ENCODE results near the gene SLFN12.
"Not testable (repeated sequence)": the region's sequence is repeated elsewhere in the genome, so short reads cannot be mapped to it uniquely, and the experiment has no call there.

SLFN12 gene

GRCh38 chr17:35407531-35407930 lies 24.8 kb downstream of the SLFN12 start:
- DNase-seq = no peak

- no peak for DNase-seq
Observed at GRCh38 chr17:35406568-35406967, 25.7 kb downstream of the SLFN12 start.

- no peak for DNase-seq
Observed at GRCh38 chr17:35404360-35404759, 27.9 kb downstream of the SLFN12 start.

- not testable (repeated sequence) for DNase-seq
Observed at GRCh38 chr17:35393783-35394182, 38.5 kb downstream of the SLFN12 start.

GRCh38 chr17:35390663-35391062 lies 41.6 kb downstream of the SLFN12 start:
- DNase-seq = no peak

- no peak for DNase-seq
Observed at GRCh38 chr17:35390156-35390555, 42.1 kb downstream of the SLFN12 start.

- DNase-seq = no peak
Observed at GRCh38 chr17:35387496-35387895, 44.8 kb downstream of the SLFN12 start.

- DNase-seq = no peak
Observed at GRCh38 chr17:35377706-35378105, 54.6 kb downstream of the SLFN12 start.

- no peak for DNase-seq
Observed at GRCh38 chr17:35377068-35377467, 55.2 kb downstream of the SLFN12 start.

GRCh38 chr17:35376245-35376644 lies 56.1 kb downstream of the SLFN12 start:
- no peak for DNase-seq

GRCh38 chr17:35374766-35375344 lies 57.4 kb downstream of the SLFN12 start:
- no peak for DNase-seq

GRCh38 chr17:35373984-35374765 lies 58.1 kb downstream of the SLFN12 start:
- DNase-seq = peak; percentile 36

GRCh38 chr17:35373534-35373983 lies 58.7 kb downstream of the SLFN12 start, which contains the start of gene SLFN11:
TSS of gene SLFN11 (minus strand) at chr17:35373621. CDS start at chr17:35363807, 9,814 bp downstream.
- DNase-seq = peak; percentile 94

GRCh38 chr17:35372846-35373533 lies 59.3 kb downstream of the SLFN12 start:
- DNase-seq = peak; percentile 48

- DNase-seq = no peak
Observed at GRCh38 chr17:35371934-35372333, 60.4 kb downstream of the SLFN12 start.

- no peak for DNase-seq
Observed at GRCh38 chr17:35368081-35368830, 64.0 kb downstream of the SLFN12 start.

GRCh38 chr17:35361027-35361426 lies 71.3 kb downstream of the SLFN12 start:
- DNase-seq = no peak
